Cardiac fibroblast (primary cell): ENCODE data around the gene PLLP.

ENCODE experiments used
- DNase-seq, 2 donors: peaks; one replicate each; pipeline versions ENCODE4 v3.0.0 to v3.0.0-alpha.2; 2010; ENCODE audit warnings: low read depth in 2 of 2
- H3K4me3 ChIP-seq, 2 donors: replicated peaks in 1 of 2; 1 replicate in 1 of 2; 2 replicates in 1 of 2; pipeline ENCODE4 v1.5.1; 2011; ENCODE audit warnings: low read depth in 2 of 2, low read length in 2 of 2, mild to moderate bottlenecking in 2 of 2, moderate library complexity in 1 of 2
- TF ChIP-seq, protein P1 (sequence below): IDR thresholded peaks from one replicate; pipeline ENCODE4 v1.5.1; 2011; ENCODE audit warnings: low read depth, mild to moderate bottlenecking, low read length, inconsistent platforms

PLLP gene

DNA sequence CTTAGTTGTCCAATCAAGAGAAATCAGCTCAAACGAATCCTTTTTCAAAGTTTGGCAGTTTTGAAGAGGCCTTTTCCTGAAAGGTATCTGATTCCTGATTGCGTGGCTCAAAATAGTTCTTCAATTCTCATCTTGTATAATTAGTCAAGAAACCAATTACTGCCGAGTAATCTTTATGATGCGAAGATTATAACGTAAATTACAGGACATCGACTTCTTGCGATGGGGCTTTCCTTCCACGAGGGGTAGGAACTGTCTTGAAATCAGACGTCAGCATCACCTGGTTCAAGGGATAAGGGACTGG lies 40.1 kb downstream of the PLLP start:
- DNase-seq = no peak
- peak overlapping the region; percentile 45 to 56 for H3K4me3 ChIP-seq
- TF ChIP-seq, protein P1, sequence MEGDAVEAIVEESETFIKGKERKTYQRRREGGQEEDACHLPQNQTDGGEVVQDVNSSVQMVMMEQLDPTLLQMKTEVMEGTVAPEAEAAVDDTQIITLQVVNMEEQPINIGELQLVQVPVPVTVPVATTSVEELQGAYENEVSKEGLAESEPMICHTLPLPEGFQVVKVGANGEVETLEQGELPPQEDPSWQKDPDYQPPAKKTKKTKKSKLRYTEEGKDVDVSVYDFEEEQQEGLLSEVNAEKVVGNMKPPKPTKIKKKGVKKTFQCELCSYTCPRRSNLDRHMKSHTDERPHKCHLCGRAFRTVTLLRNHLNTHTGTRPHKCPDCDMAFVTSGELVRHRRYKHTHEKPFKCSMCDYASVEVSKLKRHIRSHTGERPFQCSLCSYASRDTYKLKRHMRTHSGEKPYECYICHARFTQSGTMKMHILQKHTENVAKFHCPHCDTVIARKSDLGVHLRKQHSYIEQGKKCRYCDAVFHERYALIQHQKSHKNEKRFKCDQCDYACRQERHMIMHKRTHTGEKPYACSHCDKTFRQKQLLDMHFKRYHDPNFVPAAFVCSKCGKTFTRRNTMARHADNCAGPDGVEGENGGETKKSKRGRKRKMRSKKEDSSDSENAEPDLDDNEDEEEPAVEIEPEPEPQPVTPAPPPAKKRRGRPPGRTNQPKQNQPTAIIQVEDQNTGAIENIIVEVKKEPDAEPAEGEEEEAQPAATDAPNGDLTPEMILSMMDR = no peak

DNA sequence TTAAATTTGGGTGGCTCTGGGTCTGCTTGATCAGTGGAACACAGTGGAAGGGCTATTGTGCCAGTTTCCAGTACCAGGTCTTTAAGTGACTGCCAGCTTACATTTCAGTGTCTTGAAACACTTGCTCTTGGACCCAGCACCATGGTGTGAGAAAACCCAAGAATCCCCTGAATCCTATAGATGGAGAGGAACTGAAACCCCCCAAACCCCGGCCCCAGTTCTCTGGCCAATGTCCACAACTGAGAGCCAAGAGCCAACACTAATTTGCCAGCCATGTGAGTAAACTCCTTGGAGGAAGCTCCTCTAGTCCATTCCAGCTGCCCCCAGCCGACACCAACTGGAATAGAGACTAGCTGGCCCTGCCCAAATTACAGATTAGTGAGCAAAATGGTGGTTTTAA lies 41.8 kb downstream of the PLLP start:
- TF ChIP-seq, protein P1 = no peak
- no peak overlapping the region for H3K4me3 ChIP-seq
- DNase-seq = no peak

DNA sequence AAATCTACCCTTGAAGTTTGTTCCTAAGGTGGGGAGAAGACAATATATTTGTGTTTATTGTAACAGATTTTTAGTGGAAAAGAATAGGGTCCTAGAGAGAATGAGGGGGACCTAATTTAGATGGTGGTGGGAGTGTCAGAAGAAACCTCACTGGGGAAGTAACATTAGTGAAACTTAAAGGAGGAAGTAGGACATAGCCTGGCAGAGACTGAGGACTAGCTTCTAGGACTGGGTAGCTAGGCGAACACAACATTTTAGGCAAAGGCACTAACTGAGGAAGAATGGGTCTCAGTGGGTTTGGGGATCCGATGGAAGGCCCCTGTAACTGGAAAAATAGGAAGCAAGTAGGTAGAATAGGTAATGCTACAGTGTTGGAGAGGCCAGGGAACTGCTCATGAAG lies 43.6 kb downstream of the PLLP start:
- H3K4me3 ChIP-seq = no peak overlapping the region
- TF ChIP-seq, protein P1 = no peak
- no peak for DNase-seq

DNA sequence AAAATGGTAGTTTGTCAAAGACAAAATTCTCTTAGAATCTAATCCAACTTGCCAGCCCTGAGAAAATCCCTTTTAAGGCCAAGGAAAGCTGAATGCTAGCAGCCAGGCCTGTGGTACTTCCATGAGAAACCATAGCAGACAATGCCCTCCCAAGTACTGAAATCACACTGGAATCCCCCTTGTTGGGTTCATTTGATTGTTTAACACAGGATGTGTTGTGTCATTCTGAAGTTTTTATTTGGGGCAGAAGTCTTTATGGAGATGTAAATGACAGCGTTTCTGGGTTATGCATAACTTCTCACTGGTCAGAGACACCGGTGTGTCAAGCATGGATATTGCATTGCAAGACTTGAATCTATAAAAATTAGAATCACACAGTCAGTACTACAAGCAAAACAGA lies 45.4 kb downstream of the PLLP start:
- TF ChIP-seq, protein P1 = no peak

DNA sequence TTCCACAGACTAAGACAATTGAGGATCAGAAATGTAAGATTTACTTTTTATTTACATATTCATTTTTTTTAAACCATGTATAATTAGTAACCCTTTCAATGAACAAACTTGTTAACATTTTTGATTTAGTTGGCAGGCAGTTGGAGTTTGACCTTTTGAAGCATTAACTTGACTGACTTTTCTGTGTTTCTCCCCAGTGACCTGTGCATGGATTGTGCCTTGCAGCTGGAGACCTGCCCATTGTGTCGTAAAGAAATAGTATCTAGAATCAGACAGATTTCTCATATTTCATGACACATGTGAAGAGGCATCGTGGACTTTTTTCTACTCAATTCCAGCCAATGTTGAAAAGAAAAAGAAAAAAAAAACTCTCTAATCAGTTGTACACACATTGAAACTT lies 45.8 kb downstream of the PLLP start:
- no peak for DNase-seq

More for the DNA sequence above, 45.4 kb downstream of the PLLP start:
- H3K4me3 ChIP-seq = no peak overlapping the region
- DNase-seq = peak in 1 of 2 donors; percentile 56

DNA sequence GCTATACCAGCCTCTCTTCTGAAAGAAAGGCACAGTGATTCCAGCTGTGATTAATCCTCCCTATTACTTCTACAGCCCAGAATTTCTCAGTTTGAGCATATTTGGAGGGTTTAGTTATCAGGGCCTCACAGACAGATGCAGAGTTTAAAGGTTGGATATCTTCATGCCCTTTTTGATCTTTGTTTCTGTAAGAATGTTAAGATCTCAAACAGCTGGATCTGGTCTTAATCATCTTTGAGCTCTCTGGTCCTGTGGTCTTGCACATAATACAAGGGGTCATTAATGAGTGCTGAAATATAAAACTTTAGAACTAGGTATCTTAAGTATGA lies 48.5 kb downstream of the PLLP start:
- TF ChIP-seq, protein P1 = no peak

More for the DNA sequence above, 45.8 kb downstream of the PLLP start:
- TF ChIP-seq, protein P1 = no peak
- no peak overlapping the region for H3K4me3 ChIP-seq

More for the DNA sequence above, 48.5 kb downstream of the PLLP start:
- H3K4me3 ChIP-seq = no peak overlapping the region
- DNase-seq = no peak
